Upper lobe of left lung (tissue), 4 donors: ENCODE measurements around the gene LACTBL1.
"Not testable (repeated sequence)": the region's sequence is repeated elsewhere in the genome, so short reads cannot be mapped to it uniquely, and the experiment has no call there.

ENCODE experiments used
- CTCF ChIP-seq, 6 experiments: fragments of 450-650 bp in 4 of 6; fragments of 200-600 bp in 2 of 6; sonication (generic) in 2 of 6; IDR thresholded peaks; one replicate each; pipeline ENCODE4 v1.5.1; 2016 to 2019; ENCODE audit warnings: antibody characterized with exemption in 6 of 6
- EP300 ChIP-seq, 4 donors: sonication (generic); formaldehyde crosslinking; IDR thresholded peaks; one replicate each; pipeline ENCODE4 v1.5.1; 2017; ENCODE audit warnings: antibody characterized with exemption in 4 of 4, control low read depth in 2 of 4
- POLR2A ChIP-seq, 4 donors: fragments of 450-650 bp; IDR thresholded peaks; one replicate each; pipeline ENCODE4 v1.5.1; 2016 to 2017; ENCODE audit warnings: antibody characterized with exemption in 4 of 4, mild to moderate bottlenecking in 2 of 4

- not testable (repeated sequence) for TF ChIP-seq CTCF, POLR2A, EP300 (IDR thresholded peaks at IDR 0.05)
These were observed 24.9 kb upstream of the LACTBL1 start for GRCh38 chr1:22997528-22997927.
